ENCODE measurements around the gene MRPL17.

DNA sequence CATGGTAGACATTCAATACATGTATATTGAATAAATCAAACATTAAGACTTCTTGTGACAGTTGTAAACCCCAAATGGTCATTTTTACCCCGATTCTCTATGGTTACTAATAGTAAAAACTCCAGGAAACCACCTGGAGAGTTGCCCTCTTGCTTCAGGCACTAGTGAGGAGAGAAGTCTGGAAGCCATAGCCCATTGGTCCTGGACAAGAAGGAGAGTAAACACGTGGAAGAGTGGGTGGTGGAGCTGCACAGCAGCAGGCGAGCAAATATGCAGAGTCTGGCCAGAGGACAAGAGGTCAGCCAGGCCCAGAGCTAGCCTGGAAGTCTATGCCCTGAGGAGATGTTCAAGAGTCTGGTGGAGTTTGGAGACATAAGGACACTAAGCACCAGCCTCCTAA lies 45.3 kb downstream of the MRPL17 start:
- TF ChIP-seq, protein P1, sequence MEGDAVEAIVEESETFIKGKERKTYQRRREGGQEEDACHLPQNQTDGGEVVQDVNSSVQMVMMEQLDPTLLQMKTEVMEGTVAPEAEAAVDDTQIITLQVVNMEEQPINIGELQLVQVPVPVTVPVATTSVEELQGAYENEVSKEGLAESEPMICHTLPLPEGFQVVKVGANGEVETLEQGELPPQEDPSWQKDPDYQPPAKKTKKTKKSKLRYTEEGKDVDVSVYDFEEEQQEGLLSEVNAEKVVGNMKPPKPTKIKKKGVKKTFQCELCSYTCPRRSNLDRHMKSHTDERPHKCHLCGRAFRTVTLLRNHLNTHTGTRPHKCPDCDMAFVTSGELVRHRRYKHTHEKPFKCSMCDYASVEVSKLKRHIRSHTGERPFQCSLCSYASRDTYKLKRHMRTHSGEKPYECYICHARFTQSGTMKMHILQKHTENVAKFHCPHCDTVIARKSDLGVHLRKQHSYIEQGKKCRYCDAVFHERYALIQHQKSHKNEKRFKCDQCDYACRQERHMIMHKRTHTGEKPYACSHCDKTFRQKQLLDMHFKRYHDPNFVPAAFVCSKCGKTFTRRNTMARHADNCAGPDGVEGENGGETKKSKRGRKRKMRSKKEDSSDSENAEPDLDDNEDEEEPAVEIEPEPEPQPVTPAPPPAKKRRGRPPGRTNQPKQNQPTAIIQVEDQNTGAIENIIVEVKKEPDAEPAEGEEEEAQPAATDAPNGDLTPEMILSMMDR (conservative IDR thresholded peaks at IDR 0.05) = no peak
- TF ChIP-seq ZFX (IDR thresholded peaks at IDR 0.05) = no peak

All from C4-2B (cell line).